Dendritic cell treated with granulocyte-macrophage colony-stimulating factor and Interleukin-4, amounts not matched to agents 40 ng/mL and 50 ng/mL, for 4 days (primary cell): ENCODE data around the gene TRPM1.

ENCODE experiments used
- H3K27ac Mint-ChIP-seq: one replicate; pipeline ENCODE4 v1.8.0; 2022; ENCODE audit warnings: mild to moderate bottlenecking, mixed read lengths
- H3K27me3 Mint-ChIP-seq: one replicate; pipeline ENCODE4 v1.8.0; 2022; ENCODE audit warnings: mild to moderate bottlenecking, mixed read lengths
- H3K36me3 Mint-ChIP-seq: one replicate; pipeline ENCODE4 v1.8.0; 2022; ENCODE audit warnings: low read depth, mixed read lengths
- H3K4me1 Mint-ChIP-seq: one replicate; pipeline ENCODE4 v1.8.0; 2022; ENCODE audit warnings: low read depth, mixed read lengths
- H3K4me3 Mint-ChIP-seq: one replicate; pipeline ENCODE4 v1.8.0; 2022; ENCODE audit warnings: mild to moderate bottlenecking, moderate library complexity, mixed read lengths
- H3K9me3 Mint-ChIP-seq: one replicate; pipeline ENCODE4 v1.8.0; 2022; ENCODE audit warnings: mixed read lengths
- intact Hi-C: fragments of 100-400 bp; cut with micrococcal nuclease; formaldehyde crosslinking; loops from one replicate; pipeline ENCODE4 v1.15.0; 2022

The TRPM1 gene

DNA sequence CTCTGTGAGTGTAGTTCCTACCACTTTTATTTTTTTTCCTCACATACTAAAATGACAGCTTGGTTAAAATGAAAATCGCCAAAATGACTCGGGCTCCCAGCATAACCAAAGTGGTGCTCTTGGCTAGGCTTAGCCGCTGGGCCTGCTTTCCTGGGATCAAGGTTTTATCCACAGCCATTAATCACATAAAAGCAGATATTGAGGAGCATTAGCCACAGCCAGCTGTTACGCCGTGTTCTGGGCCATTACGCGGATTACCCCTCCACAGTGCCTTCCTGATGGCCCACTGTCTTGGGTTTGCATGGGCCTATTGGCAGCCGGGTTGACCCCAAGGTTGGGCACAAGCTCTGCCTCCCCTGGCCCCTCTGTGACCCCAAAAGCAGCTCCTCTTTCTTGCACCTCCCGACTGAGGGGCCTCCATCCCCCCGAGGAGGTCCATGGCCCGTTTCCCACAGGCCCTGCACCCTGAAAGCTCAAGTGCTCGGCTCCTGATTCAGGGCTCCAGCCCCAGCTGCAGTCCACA lies 30.4 kb upstream of the TRPM1 start:
- Mint-ChIP-seq H3K27me3 (peaks cover 3% of the 10 kb centered on the region), H3K36me3 (no peaks in the 10 kb centered on the region), H3K9me3 (peaks cover 17% of the 10 kb centered on the region), H3K4me1 (peaks cover 11% of the 10 kb centered on the region), H3K4me3 (no peak overlapping the region), H3K27ac (no peak overlapping the region)
- intact Hi-C loops: no loop called here

- Mint-ChIP-seq H3K4me3 (no peak overlapping the region), H3K27me3 (peaks cover 3% of the 10 kb centered on the region), H3K36me3 (no peaks in the 10 kb centered on the region), H3K27ac (no peak overlapping the region), H3K9me3 (peaks cover 11% of the 10 kb centered on the region), H3K4me1 (peaks cover 3% of the 10 kb centered on the region)
- intact Hi-C loops: no loop called here
Observed at GRCh38 chr15:31130576-31131237, 29.2 kb upstream of the TRPM1 start.

GRCh38 chr15:31129769-31130303 lies 28.3 kb upstream of the TRPM1 start:
- peaks cover 3% of the 10 kb centered on the region for H3K27me3 Mint-ChIP-seq
- intact Hi-C loops: loop anchor here (5.0 to 10.0 kb wide), 2 partner anchors 168 to 465 kb away; no protein-coding TSS in a partner anchor
- no peak overlapping the region for H3K27ac Mint-ChIP-seq
- H3K4me1 Mint-ChIP-seq: no peaks in the 10 kb centered on the region
- H3K4me3 Mint-ChIP-seq: no peak overlapping the region
- peaks cover 3% of the 10 kb centered on the region for H3K9me3 Mint-ChIP-seq
- H3K36me3 Mint-ChIP-seq: no peaks in the 10 kb centered on the region

DNA sequence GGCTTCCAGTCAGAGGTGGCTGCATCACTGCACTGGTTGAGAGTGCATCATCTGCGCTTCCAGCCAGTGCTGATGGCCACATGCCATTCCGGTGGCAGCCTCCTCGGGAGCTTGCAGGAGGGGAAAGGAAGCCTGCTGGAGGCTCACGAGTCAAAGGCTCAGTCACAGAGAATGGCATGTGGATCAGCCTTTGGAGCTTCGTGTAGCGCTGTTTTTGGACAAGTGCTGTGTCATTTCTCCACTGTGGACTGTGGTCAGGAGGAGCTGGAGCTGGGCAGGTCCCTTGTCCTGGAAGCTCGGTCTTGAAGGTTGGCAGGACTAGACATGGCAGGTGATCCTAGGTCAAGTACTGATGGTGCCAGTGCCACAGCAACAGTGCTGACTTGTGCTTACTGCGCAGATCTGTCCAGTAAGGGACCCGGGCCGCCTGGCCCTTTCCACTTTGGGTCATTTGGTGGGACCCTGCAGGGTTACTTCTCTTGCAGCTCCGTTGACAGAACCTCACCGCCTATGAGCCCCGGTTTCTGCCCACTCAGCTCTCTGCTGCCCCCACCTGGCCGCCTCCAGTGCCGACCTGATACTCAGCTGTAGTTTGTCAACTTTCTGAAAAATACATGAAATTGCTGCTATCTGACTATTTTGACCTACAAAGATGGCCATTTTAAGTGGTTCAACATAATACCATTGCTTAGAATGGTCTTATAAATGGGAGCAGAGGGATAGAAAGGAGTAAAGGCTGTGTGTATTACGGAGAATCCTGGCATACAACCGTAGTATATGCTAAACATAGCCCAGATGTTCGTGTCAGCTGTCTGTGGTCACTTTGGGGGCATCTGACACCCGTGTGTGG lies 27.6 kb upstream of the TRPM1 start:
- no peaks in the 10 kb centered on the region for H3K9me3 Mint-ChIP-seq
- intact Hi-C loops: loop anchor here (5.0 to 10.0 kb wide), 2 partner anchors 167 to 464 kb away; no protein-coding TSS in a partner anchor

GRCh38 chr15:31128477-31128876 lies 27.0 kb upstream of the TRPM1 start:
- Mint-ChIP-seq H3K4me3 (no peak overlapping the region), H3K9me3 (no peaks in the 10 kb centered on the region), H3K27ac (no peak overlapping the region), H3K36me3 (no peaks in the 10 kb centered on the region), H3K4me1 (no peaks in the 10 kb centered on the region), H3K27me3 (peaks cover 3% of the 10 kb centered on the region)
- intact Hi-C loops: loop anchor here (5.0 to 10.0 kb wide), 2 partner anchors 166 to 464 kb away; no protein-coding TSS in a partner anchor

More for the DNA sequence above, 27.6 kb upstream of the TRPM1 start:
- Mint-ChIP-seq H3K36me3 (no peaks in the 10 kb centered on the region), H3K27me3 (peaks cover 3% of the 10 kb centered on the region), H3K4me1 (no peaks in the 10 kb centered on the region), H3K4me3 (no peak overlapping the region), H3K27ac (no peak overlapping the region)

DNA sequence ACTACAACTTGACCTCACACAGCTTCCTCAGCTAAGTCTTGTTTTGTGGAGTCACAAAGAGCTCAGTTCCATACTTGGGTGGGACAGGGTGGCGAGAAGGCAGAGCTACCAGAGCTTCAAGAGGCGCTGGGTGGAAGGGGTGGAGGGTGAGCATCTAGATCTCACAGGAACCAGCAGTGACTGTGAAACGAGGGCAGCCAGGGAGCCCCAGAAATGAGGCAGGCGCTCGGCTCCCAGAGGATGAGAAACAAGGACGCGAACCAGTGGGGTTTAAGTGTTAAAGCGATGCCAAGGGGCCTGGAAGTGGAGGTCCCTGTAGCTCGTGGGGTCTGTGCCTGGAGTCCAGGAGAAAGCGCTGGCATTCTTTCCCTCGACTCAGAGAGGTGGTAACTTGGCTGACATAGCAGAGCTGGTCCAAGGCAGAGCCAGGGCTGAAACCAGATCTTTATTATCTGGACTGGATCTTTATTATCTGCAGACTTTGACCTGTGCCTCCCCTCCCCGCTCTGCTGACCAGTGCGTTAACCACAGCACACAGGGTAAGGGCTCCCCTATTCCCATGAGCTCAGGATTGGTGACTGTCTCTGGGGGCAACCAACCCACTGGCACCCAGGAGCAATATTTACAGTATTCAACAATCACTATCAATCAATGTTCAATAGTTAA lies 26.2 kb upstream of the TRPM1 start:
- Mint-ChIP-seq H3K36me3 (no peaks in the 10 kb centered on the region), H3K9me3 (peaks cover 6% of the 10 kb centered on the region), H3K27ac (peak overlapping the region; percentile 16), H3K4me1 (no peaks in the 10 kb centered on the region), H3K4me3 (no peak overlapping the region), H3K27me3 (peaks cover 3% of the 10 kb centered on the region)
- intact Hi-C loops: loop anchor here (5.0 to 10.0 kb wide), 2 partner anchors 165 to 463 kb away; no protein-coding TSS in a partner anchor

- peaks cover 19% of the 10 kb centered on the region for H3K9me3 Mint-ChIP-seq
- no peaks in the 10 kb centered on the region for H3K4me1 Mint-ChIP-seq
- no peak overlapping the region for H3K27ac Mint-ChIP-seq
- intact Hi-C loops: loop anchor here (5.0 to 10.0 kb wide), 2 partner anchors 163 to 460 kb away; no protein-coding TSS in a partner anchor
- H3K36me3 Mint-ChIP-seq: no peaks in the 10 kb centered on the region
- H3K4me3 Mint-ChIP-seq: no peak overlapping the region
- H3K27me3 Mint-ChIP-seq: peaks cover 3% of the 10 kb centered on the region
Observed at GRCh38 chr15:31125061-31125460, 23.5 kb upstream of the TRPM1 start.

GRCh38 chr15:31116423-31117030 lies 15.0 kb upstream of the TRPM1 start:
- Mint-ChIP-seq H3K9me3 (peaks cover 18% of the 10 kb centered on the region), H3K36me3 (no peaks in the 10 kb centered on the region), H3K4me1 (no peaks in the 10 kb centered on the region), H3K4me3 (no peak overlapping the region), H3K27me3 (peaks cover 4% of the 10 kb centered on the region), H3K27ac (no peak overlapping the region)
- intact Hi-C loops: loop anchor here (5.0 kb wide), 1 partner anchor 109 kb away; no protein-coding TSS in a partner anchor

- no peak overlapping the region for H3K27ac Mint-ChIP-seq
- intact Hi-C loops: no loop called here
- H3K27me3 Mint-ChIP-seq: peaks cover 4% of the 10 kb centered on the region
- H3K4me3 Mint-ChIP-seq: no peak overlapping the region
- H3K36me3 Mint-ChIP-seq: no peaks in the 10 kb centered on the region
- peaks cover 17% of the 10 kb centered on the region for H3K9me3 Mint-ChIP-seq
- H3K4me1 Mint-ChIP-seq: peaks cover 14% of the 10 kb centered on the region
Observed at GRCh38 chr15:31111091-31111647, 9.6 kb upstream of the TRPM1 start.

DNA sequence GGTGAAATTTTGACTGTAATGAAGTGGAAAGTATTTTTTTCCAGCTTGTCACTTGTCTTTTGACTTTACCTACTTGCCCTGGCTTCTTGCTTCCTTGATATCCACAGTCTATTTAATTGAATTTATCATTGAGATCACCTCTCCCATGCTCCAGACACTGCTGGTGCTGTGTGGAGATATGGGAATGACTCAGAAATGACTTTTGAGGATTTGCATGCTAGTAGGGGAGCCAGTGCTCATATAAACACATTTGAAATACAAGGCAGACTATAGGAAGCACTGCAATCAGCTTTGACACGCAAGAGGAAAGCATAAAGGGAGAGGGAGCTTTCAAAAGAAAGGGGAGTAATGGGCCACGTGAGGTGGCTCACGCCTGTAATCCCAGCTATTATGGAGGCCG lies 7.3 kb upstream of the TRPM1 start:
- peaks cover 29% of the 10 kb centered on the region for H3K4me1 Mint-ChIP-seq
- intact Hi-C loops: no loop called here
- peaks cover 2% of the 10 kb centered on the region for H3K27me3 Mint-ChIP-seq
- no peaks in the 10 kb centered on the region for H3K36me3 Mint-ChIP-seq
- H3K9me3 Mint-ChIP-seq: peaks cover 5% of the 10 kb centered on the region
- H3K4me3 Mint-ChIP-seq: no peak overlapping the region
- no peak overlapping the region for H3K27ac Mint-ChIP-seq

- Mint-ChIP-seq H3K27ac (peak overlapping the region; percentile 66), H3K36me3 (no peaks in the 10 kb centered on the region), H3K4me1 (peaks cover 42% of the 10 kb centered on the region)
Observed at GRCh38 chr15:31106495-31107300, 5.2 kb upstream of the TRPM1 start.

DNA sequence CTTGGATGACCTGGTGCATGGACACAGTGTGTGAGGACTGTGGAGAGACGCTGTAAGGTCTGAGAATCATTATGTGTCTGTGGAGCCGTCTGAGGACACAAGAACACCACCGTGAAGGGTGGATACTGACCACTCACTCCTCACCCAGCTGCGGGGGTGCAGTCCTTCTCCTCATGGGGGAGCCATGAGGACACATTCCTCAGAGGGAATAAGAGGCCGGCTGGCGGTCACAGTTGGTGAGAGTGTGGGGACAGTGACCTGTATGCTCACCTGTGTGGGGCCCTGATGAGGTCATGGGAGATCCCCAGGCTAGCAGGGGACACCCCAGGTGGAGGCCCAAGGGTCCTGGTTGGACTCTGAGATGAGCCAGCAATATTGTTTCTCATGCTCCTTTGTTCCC lies 2.5 kb upstream of the TRPM1 start:
- H3K36me3 Mint-ChIP-seq: no peaks in the 10 kb centered on the region
- no peak overlapping the region for H3K4me3 Mint-ChIP-seq
- intact Hi-C loops: no loop called here
- H3K27ac Mint-ChIP-seq: peak overlapping the region; percentile 46
- peaks cover 66% of the 10 kb centered on the region for H3K4me1 Mint-ChIP-seq
- no peaks in the 10 kb centered on the region for H3K27me3 Mint-ChIP-seq
- H3K9me3 Mint-ChIP-seq: no peaks in the 10 kb centered on the region

More at GRCh38 chr15:31106495-31107300, 5.2 kb upstream of the TRPM1 start:
- H3K4me3 Mint-ChIP-seq: no peak overlapping the region
- no peaks in the 10 kb centered on the region for H3K9me3 Mint-ChIP-seq
- intact Hi-C loops: no loop called here
- H3K27me3 Mint-ChIP-seq: no peaks in the 10 kb centered on the region
